DMS 273 (cell line): ENCODE measurements around the gene PPP2R5C.
"Not testable (repeated sequence)": the region's sequence is repeated elsewhere in the genome, so short reads cannot be mapped to it uniquely, and the experiment has no call there.

Source experiments
- DNase-seq: peaks from one replicate; lab custom pipeline; 2025; ENCODE audit not compliant: unreplicated experiment; lab: John Stamatoyannopoulos, UW

The PPP2R5C gene

DNA sequence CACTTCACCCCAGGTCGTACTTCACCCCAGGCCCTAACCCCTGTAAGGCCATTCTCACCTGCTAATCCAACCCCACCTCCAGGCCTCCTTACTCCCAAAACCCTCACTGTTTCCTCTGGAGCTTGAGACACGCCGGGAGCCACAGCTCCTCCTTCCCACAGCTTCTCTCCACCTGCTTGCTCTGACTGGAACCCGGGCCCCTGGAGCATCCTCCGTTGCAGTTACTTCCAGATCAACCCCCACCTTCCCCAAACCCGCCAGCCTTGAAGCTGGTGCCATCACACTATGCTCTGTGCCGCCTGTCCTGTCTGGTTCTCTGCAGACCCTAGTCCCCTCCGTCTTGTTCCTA is 34.6 kb upstream of the PPP2R5C start:
- no peak for DNase-seq

DNA sequence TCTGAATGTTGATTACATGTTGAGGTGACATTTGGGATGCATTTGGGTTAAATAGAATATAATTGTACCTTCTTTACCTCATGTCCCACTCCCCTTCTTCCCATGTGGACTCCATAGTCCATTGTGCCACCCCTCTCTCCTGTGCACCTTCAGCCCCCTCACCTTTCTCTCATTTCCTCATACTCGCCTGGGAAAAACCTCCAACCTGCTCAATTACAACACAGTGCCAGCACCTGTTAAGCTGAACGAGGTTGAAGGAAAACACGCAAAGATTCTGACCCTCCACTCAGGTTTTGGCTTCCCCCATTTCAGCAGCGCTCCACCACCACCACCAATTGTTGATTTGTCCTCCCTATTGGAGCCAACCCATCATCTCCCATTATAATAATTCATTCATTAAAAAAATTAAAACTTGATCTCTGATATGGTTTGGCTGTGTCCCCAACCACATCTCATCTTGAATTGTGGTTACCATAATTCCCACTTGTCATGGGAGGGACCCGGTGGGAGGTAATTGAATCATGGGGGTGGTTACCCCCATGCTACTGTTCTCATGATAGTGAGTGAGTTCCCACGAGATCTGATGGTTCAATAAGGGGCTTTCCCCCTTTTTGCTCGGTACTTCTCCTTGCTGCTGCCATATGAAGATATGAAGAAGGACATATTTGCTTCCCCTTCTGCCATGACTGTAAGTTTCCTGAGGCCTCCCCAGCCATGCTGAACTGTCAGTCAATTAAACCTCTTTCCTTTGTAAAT is 33.7 kb upstream of the PPP2R5C start:
- DNase-seq = no peak

DNA sequence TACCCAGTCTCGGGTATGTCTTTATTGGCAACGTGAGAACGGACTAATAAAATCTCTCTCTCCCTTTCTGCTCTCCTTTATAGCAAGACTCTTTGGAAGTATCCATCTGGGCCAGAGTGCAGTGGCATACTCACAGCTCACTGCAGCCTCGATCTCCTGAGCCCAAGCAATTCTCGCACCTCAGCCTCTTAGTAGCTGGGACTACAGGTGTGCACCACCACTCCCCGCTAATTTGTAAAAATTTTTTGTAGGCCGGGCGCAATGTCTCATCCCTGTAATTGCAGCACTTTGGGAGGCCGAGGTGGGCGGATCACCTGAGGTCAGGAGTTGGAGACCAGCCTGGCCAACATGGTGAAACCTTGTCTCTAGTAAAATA is 33.2 kb upstream of the PPP2R5C start:
- DNase-seq = no peak

DNA sequence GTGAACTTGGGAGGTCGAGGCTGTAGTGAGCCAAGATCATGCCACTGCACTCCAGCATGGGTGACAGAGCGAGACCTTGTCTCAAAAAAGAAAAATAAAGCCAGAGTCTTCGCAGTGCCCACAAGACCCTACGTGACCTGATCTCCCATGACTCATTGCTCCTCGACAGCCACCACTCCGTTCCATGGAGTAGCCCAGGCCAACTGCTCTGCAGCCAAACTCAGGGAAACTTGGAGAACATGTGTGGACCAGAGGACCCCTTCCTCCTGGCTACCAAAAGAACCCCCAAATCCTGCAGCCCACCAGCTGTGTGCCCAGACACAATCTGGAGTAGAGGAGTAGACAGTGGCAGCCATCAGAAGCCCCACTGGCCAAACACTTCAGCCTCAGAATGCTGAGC is 32.1 kb upstream of the PPP2R5C start:
- DNase-seq = no peak

DNA sequence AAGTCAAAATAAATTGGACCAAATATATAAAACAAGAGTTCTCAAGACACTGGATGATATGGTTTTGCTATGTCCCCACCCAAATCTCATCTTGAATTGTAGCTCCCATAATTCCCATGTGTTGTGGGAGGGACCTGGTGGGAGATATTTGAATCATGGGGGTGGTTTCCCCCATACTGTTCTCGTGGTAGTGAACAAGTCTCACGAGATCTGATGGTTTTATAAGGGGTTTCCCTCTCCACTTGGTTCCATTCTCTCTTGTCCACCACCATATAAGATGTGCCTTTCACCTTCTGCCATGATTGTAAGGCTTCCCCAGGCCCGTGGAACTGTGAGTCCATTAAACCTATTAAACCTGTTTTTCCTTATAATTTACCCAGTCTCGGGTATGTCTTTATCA is 31.4 kb upstream of the PPP2R5C start:
- not testable (repeated sequence) for DNase-seq

DNA sequence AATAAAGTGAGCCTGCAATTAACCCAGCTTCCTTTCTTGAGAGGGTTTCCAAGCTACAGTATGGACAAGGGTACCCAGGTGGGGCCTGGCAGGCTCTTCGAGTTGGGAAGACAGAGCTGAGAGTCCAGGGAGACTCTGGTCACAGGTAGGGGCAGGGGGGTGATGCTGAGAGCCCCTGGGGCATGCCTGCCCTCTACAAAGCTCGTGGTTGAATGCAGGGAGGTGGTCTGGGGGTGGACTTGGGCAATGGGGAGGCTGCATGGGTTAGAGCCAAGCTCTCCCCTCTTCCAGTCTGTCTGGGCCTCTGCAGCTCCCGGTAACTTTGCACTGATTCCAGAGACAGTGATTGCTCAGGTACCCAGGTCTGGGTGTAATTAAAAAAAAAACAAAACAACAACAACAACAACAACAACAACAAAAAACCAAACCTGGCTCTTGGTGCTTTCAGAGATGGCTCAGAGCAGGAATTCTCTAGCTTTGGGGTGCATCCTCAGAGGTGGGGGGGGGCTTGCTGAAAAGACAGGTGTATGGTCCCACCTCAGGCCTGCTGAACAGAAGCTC is 30.8 kb upstream of the PPP2R5C start:
- DNase-seq = no peak

DNA sequence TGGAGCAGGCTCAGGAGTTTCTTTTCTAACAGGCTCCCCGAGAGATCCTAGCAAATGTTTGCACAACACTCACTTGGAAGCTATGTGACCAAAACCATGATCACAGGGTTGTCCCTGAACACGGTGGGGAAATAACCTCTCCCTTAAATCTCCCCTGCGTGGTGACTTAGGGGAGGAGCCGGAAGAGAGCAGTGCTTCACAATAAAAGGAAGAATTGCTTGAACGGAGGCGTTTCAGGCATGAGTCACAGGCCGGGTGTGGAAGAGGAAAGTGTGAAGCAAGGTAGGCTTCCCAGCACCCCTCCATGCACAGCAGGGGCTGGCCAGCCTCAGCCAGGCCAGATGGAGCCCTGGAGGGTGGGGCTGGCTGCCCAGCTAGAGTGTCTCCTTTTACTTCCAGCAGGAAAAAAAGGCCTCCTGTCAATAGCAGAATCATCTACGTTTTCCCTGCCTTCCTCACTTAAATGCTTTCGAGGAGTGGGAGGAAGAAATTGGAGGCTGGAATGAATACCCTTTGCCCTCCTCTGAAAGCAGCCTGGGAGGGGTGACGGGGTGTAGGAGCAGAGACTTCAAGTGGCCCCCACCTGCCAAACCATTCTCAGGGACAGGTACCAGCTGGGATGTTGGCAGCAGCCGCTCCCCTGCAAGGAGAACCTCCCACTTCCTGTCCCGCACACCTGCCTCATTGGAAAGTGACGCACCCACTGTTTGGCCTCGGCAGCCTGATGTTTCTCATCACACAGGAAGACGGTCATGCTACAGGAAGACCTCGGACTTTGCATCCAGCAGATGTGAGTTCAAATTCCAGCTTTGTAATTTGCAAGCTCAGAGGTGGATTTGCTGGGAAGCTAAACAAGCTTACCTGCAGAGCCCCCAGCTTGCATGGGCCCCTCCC is 30.1 kb upstream of the PPP2R5C start:
- DNase-seq = peak; percentile 85

DNA sequence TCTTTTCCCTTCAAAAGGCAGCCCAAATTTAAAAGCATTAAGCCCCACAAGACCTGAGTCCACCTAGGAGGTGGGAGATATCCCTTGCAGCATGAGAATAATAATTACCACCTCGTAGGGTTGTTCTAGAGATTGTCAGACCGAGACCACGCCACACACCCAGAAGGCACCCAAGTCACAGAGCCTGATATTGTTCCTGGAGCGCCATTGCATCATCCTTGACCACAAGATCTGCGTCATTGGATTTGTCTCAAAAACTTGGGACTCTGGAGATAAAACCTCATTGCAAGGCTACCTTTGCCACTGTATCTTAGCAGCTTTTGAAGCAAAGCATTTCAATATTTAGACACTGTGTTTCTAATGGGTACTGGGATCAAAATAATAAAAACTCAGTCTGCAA is 29.4 kb upstream of the PPP2R5C start:
- DNase-seq = no peak

DNA sequence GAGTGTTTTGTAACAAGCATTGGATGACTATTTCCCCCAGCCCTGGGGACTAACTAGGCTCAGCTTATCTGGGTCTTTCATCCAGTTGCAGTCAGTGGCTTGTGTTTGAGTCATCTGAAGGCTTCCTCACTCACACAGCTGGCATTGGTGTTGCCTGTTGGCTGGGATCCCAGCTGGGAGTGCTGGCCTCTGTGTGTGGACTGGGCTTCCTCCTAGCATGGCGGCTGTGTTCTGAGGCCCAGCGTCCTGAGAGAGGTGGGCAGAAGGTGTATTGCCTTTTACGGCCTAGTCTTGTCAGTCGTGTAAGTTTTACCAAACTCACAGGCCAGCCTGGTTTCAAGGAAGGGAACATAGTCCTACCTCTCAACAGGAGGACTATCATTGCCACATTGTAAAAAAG is 28.3 kb upstream of the PPP2R5C start:
- DNase-seq = peak; percentile 41

DNA sequence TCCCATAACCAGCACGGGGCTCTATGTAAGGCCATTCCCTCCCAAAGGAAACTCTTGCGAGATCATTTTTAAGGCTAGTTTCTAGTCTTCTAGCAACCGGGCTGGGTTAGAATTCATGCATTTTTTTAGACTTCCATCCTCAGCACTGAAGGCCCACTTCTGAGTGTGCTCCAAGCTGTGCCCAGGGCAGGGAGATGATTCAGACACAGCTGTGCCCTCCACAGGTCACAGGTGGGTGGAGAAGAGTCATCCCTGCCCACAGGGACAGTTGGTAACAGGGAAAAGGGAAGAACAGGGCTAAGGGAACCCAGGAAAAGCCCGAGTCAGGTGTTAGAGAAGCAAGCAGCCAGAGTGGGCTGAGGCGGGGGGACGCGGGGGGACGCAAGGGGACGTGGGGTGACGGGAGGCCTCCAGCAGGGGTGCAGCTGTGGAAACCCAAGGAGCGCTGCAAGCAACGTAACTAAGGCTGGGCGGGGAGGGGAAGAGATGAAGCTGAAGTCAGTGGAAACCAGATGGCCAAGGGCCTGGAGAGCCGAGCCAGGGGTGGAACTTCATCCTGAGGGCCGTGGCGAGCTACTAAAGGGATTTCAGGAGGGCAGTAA is 27.2 kb upstream of the PPP2R5C start:
- no peak for DNase-seq

DNA sequence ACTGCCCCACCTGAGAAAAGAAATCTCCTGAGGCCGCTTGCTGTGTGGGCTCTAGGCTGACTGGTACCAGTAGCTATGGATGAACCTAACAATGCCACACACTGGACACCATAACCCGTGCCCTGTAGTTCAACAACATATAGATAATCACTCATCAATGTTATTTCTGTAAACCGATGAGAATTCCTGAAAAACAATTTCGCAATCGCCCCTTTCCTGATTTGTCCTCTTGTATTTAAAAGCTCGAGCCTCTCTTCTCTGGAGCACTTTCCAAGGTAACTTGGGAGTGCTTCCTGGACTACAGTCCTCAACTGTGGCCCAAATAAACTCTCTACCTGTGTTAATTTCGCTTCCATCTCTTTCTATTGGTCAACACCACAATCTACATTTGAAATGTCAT is 26.1 kb upstream of the PPP2R5C start:
- no peak for DNase-seq

DNA sequence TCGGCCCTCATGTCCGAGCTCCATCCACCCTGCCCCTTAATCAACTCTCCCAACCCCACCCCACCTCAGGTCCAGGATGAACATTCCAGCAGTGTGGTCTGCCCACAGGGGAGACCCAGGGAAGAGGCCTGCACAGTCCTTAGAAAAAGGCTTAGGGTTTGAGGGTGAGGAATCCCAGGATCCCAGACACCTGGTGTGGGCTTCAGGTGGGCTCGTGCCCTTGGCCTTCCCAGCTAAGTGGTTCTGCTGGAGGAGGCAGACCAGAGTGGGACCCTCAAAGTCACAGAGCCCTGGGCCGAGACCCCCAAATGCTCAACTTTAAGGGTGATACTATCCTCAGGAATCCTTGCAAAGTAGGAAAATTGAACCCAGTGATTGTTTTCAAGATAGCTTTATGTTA is 25.4 kb upstream of the PPP2R5C start:
- DNase-seq = no peak

DNA sequence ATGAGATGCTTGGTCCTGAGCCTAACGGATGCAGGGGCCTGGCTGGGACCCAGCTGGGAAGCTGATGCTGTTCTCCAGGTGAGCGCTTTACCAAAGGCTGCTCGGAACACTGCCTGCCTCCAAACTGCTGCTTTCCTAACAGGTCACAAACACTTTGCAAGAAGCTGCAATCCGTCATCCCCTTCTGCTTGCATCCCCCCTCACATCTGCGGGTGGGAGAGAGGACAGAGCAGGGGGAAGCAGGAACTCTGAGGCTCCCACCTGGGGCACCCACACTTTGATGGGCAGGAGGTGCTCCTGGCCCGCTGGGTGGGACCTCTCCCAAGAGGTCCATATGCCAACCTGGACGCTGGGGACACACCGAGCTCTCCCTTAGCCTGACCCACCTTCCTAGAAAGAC is 24.9 kb upstream of the PPP2R5C start:
- no peak for DNase-seq

DNA sequence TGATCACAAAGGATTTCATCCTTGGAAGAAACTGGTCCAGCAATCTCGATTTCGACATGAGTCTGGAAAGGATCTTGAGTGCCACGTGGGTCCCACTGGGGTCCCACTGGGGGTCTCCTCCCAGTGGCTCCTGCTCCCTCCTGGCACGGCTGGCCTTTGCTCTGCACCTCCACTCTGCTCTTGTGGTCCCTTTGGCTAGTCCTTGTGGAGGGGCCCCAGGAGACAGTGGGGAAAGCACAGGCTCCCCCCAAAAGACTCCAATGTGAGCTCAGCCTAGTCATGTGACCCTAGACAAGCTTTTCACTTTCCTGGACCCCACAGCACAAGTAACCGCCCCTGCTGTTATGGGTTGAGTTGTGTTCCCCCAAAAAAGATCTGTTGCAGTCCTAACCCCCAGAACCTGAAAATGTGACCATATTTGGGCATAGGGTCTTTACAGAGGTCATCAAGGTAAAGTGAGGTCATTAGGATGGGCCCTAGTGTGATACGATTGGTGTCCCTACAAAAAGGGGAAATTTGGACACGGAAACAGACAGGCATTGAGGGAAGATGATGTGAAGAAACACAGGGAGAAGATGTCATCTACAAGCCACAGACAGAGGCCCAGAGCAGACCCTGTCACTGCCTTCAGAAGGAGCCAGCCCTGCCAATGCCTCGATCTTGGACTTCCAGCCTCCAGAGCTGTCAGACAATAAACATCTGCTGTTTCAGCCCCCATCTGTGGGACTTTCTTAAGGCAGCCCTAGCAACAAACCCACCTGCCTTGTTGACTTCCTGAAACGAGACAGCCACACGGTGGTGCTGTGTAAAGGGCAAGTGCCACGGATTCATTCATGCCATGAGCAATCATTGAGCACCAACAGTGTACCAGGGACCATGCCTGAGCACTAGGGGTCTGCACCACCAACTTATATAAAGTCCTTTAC is 23.8 kb upstream of the PPP2R5C start:
- DNase-seq = peak; percentile 67

DNA sequence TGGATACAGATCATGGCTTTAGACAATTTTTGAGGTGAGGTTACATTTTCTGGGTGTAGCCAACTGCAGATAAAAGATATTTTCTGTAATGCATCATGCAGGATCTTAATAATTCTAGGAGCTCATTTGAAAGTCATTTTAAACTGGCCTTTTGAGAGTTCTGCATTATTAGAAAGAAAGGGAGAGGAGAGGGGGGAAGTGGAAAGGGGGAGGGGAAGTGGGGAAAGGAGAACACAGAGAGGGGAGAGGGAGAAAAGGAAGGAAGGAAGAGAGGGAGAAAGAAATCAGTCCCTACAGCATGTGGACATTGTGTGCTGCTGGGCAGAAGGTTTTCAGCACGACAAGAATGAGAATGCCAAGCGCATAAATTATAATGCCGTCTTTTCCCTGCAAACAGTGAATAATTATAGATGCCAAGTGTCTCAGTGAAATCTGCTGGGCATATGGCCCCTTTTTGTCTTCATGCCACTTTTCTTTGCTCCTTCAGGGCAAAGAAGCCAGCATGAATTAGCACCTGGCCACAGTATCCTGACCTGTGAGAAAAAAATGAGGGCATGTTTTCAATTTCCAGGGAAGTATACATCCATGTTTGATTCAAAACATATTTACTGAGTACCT is 22.7 kb upstream of the PPP2R5C start:
- DNase-seq = peak; percentile 49

DNA sequence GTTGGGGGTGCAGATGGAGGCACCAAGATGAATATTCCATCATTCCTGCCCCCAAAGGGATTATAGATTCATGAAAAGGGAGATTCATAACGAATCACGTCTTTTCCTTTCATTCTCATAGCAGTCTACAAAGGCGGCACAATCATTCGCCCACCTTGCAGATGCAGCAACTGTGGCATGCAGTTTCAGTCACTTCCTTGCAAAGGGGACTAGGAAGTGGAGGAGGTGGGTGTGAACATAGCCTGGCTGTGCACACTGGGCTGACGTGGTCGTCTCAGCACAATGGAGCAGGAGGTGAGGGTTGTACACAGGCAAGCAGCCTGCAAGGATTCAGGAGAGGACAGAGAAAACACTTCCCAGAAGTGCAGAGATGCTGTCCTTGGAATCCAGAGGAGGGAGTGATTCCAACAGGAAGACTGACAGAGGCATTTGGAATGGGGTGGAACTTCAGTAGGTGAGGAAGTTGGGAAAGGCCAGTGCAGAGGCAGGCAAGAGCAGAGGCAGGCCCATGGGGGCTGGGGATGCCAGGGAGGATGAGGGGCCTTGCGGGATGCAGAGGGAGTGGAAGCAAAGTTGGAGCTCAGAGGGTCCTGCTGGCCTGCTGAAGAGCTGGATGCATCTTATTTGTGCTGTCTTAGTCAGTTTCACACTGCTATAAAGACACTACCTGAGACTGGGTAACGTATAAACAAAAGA is 21.9 kb upstream of the PPP2R5C start:
- no peak for DNase-seq

DNA sequence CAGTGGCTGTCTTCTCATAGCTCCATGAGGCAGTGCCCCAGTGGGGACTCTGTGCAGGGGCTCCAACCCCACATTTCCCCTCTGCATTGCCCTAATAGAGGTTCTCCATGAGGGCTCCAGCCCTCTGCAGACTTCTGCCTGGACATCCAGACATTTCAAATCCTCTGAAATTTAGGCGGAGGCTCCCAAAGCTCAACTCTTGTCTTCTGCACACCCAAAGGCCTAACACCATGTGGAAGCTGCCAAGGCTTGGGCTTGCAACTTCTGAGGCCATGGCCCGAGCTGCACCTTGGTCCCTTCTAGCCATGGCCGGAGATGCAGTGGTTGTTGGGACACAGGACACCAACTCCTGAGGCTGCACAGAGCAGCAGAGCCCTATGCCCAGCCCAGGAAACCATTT is 20.5 kb upstream of the PPP2R5C start:
- DNase-seq = peak; percentile 21

DNA sequence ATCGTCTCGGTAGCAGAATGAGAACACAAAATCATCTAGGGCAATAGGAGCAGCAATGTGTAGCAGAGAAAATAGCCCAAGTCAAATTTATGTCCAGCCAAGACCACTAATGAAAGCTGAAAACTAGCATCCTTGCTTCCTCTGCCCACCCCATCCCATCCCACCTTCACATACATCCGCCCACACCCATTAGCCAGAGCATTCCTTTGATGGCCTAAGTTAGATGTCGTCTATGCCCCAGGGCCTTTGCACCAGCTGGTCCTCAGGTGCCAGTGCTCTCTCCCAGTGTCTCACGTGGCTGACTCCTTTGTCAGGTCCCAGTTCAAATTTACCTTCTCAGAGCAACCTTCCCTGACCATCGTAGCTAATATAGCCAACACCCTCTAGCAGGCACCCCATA is 17.8 kb upstream of the PPP2R5C start:
- DNase-seq = no peak

DNA sequence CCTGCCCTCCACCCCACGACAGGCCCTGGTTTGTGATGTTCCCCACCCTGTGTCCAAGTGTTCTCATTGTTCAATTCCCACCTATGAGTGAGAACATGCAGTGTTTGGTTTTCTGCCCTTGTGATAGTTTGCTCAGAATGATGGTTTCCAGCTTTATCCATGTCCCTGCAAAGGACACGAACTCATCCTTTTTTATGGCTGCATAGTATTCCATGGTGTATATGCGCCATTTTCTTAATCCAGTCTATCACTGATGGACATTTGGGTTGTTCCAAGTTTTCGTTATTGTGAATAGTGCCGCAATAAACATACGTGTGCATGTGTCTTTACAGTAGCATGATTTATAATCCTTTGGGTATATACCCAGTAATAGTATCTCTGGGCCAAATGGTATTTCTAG is 17.1 kb upstream of the PPP2R5C start:
- DNase-seq = not testable (repeated sequence)

DNA sequence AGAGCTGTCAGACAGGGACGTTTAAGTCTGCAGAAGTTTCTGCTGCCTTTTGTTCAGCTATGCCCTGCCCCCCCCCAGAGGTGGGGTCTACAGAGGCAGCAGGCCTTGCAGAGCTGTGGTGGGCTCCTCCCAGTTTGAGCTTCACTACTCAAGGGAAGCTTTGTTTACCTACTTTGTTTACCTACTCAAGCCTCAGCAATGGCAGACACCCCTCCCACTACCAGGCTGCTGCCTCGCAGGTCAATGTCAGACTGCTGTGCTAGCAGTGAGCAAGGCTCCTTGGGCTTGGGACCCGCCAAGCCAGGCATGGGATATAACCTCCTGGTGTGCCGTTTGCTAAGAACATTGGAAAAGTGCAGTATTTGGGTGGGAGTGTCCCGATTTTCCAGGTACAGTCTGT is 11.8 kb upstream of the PPP2R5C start:
- DNase-seq = not testable (repeated sequence)
